Measurements from ENCODE around the gene CLIP4.

Gene CLIP4

DNA sequence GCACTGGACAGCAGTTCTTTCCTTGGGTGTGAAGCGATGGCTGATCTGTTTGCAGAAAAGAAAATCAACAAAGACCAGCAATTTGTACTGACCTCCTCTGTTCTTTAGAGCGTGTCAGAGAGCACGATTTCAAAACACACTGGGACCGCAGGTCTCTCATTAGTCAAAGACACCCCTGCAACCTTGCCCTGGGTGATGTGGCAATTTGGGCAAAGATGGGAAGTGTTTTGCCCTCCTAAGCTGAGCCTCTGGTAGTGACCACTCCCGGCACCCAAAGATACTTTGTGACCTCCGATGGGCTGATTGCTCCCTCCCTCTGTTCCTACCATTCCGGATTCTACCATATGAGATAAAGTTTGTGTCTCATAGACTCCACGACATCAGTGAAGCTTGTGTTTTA is 18.2 kb upstream of the CLIP4 start:
- peaks cover 8% of the 10 kb centered on the region for H3K27me3 Mint-ChIP-seq (ENCODE audit: low read depth, poor library complexity)
- peaks cover 18% of the 10 kb centered on the region for H3K4me1 Mint-ChIP-seq
- no peak overlapping the region for H3K4me3 Mint-ChIP-seq
- no peak for DNase-seq
- no peaks in the 10 kb centered on the region for H3K36me3 Mint-ChIP-seq (ENCODE audit: low read depth)
- H3K27ac Mint-ChIP-seq = no peak overlapping the region
- TF ChIP-seq, protein P1, sequence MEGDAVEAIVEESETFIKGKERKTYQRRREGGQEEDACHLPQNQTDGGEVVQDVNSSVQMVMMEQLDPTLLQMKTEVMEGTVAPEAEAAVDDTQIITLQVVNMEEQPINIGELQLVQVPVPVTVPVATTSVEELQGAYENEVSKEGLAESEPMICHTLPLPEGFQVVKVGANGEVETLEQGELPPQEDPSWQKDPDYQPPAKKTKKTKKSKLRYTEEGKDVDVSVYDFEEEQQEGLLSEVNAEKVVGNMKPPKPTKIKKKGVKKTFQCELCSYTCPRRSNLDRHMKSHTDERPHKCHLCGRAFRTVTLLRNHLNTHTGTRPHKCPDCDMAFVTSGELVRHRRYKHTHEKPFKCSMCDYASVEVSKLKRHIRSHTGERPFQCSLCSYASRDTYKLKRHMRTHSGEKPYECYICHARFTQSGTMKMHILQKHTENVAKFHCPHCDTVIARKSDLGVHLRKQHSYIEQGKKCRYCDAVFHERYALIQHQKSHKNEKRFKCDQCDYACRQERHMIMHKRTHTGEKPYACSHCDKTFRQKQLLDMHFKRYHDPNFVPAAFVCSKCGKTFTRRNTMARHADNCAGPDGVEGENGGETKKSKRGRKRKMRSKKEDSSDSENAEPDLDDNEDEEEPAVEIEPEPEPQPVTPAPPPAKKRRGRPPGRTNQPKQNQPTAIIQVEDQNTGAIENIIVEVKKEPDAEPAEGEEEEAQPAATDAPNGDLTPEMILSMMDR (IDR thresholded peaks at IDR 0.05) = no peak
- peaks cover 5% of the 10 kb centered on the region for H3K9me3 Mint-ChIP-seq

DNA sequence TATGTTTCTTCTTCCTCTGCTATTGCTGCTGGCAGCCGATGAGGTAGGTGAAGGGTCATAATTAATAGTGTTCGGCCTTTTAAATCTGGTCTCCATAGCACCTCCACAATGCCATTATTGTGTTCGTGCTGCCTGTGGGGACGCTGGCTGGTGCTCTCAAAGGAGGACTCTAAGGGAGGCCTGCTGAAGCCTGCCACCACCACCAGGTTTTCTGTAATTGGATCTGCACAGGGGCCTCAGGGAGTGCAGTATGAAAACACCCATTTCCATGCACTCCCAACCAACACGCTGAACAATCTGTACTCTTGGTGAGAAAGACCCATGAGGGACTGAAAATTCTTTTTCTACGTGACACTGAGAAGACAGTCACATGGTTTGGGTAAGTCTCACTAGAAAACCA is 17.6 kb upstream of the CLIP4 start:
- Mint-ChIP-seq H3K27ac (no peak overlapping the region), H3K4me1 (peaks cover 18% of the 10 kb centered on the region), H3K4me3 (no peak overlapping the region), H3K9me3 (peaks cover 5% of the 10 kb centered on the region), H3K36me3 (ENCODE audit: low read depth) (no peaks in the 10 kb centered on the region), H3K27me3 (ENCODE audit: low read depth, poor library complexity) (peaks cover 12% of the 10 kb centered on the region)
- TF ChIP-seq, protein P1 (IDR thresholded peaks at IDR 0.05) = no peak
- no peak for DNase-seq

DNA sequence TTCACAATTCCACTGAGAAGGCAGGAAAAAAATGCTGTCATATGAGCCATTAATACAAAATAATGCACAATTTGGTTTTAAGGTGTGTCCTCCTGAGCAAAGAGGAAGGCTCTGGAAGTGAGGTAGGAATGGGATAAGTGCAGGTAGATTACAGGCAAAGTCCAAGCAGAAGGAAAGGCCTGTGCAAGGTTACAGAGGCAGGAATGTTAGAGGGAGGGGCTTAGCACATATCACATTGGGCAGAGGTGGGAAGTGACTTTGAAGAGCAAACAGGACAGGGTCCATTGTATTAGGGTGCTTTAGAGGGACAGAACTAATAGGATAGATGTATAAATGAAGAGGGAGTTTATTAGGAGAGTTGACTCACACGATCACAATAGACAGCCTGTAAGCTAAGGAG is 14.7 kb upstream of the CLIP4 start:
- DNase-seq = no peak
- H3K9me3 Mint-ChIP-seq = peaks cover 5% of the 10 kb centered on the region
- TF ChIP-seq, protein P1 (IDR thresholded peaks at IDR 0.05) = no peak

DNA sequence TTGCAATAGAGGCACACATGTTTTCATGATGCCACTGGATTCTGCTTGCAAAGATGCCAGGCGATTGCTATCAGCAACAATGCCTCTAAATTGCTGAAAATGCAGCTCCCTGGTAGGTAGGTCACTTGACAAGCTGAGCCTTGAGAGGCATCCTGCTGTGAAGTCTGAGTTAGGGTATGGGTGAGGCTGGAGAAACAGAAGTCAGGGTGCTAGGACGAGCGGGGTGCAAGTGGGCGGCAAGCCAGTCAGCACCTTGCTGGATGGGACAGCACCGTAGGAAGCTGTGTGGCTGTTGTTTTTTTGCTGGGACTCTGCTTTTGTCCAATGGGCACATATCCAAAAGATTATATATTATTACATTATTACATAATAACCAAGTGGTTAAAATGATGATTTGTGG is 10.5 kb upstream of the CLIP4 start:
- no peak overlapping the region for H3K4me3 Mint-ChIP-seq
- peaks cover 5% of the 10 kb centered on the region for H3K9me3 Mint-ChIP-seq
- H3K36me3 Mint-ChIP-seq (ENCODE audit: low read depth) = no peaks in the 10 kb centered on the region
- no peak for DNase-seq
- peaks cover 31% of the 10 kb centered on the region for H3K27me3 Mint-ChIP-seq (ENCODE audit: low read depth, poor library complexity)
- no peak overlapping the region for H3K27ac Mint-ChIP-seq
- TF ChIP-seq, protein P1 (IDR thresholded peaks at IDR 0.05) = no peak
- H3K4me1 Mint-ChIP-seq = no peaks in the 10 kb centered on the region

More for the DNA sequence above, 14.7 kb upstream of the CLIP4 start:
- no peaks in the 10 kb centered on the region for H3K36me3 Mint-ChIP-seq (ENCODE audit: low read depth)
- peaks cover 18% of the 10 kb centered on the region for H3K4me1 Mint-ChIP-seq
- H3K4me3 Mint-ChIP-seq = no peak overlapping the region
- H3K27ac Mint-ChIP-seq = no peak overlapping the region
- H3K27me3 Mint-ChIP-seq (ENCODE audit: low read depth, poor library complexity) = peaks cover 14% of the 10 kb centered on the region

DNA sequence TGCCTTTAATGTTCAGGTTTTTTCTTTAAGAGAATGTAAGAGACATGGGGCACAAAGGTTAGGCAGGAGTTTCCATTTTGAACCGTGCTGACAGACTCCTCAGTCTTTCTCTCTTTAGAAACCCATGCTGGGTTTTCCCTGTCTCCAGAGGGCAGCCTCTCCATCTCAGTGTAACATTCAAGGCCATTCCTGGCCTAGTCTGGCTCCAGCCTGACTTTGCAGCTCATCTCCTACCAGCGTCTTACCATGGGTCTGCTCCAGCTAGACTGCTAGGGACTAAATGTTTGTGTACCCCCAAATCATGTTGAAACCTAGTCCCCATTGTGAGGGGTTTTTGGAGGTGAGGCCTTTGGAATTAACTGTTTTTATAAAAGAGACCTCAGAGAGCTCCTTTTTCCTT is 9.8 kb upstream of the CLIP4 start:
- TF ChIP-seq, protein P1 (IDR thresholded peaks at IDR 0.05) = no peak
- Mint-ChIP-seq H3K9me3 (peaks cover 4% of the 10 kb centered on the region), H3K27me3 (ENCODE audit: low read depth, poor library complexity) (peaks cover 38% of the 10 kb centered on the region), H3K4me1 (no peaks in the 10 kb centered on the region), H3K27ac (no peak overlapping the region), H3K4me3 (no peak overlapping the region), H3K36me3 (ENCODE audit: low read depth) (no peaks in the 10 kb centered on the region)
- no peak for DNase-seq

DNA sequence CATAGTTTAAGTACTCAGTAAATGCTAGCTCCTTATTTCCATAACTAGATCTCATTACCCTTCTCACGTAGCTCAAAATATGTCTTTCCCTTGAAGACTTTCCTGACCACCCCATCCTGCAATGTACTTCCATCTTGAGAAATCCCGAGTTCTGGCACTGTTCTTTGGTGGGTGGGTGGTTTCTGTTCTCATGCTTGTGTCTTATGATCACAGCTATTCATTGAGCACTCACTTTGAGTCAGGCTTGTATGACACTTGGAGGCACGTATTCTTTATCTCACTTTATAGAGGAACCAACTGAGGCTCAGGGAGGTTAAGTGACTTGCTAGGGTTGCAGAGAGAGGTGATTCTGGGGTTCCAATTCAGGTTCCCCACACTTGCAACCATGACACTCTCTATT is 9.0 kb upstream of the CLIP4 start:
- Mint-ChIP-seq H3K27ac (peak overlapping the region; percentile 43), H3K9me3 (no peaks in the 10 kb centered on the region), H3K4me3 (no peak overlapping the region), H3K4me1 (no peaks in the 10 kb centered on the region), H3K36me3 (ENCODE audit: low read depth) (no peaks in the 10 kb centered on the region), H3K27me3 (ENCODE audit: low read depth, poor library complexity) (peaks cover 41% of the 10 kb centered on the region)
- no peak for DNase-seq
- TF ChIP-seq, protein P1 (IDR thresholded peaks at IDR 0.05) = no peak

All from nephron progenitor cell (in vitro differentiated cells).